K562 treated with DMSO at 1 percent for 48 hours (cell line): ENCODE measurements around the gene PTP4A1. TPM values are rescaled to one million over a fixed set of nuclear protein-coding genes. Genes with fewer than 3 reads are reported as not detected.

Source experiments
- total RNA-seq: library from RNA; unstranded; fragments of 300-600 nt; gene quantifications from 2 replicates; pipeline ENCODE4 v1.2.3, GENCODE V29; 2022; ENCODE audit warnings: low replicate concordance; ENCODE audit errors: extremely low read depth

Gene PTP4A1
- total RNA-seq: not detected in 2 replicates

GRCh38 chr6:63572044-63572746 lies at the start of gene PTP4A1, which contains the start of gene LOC128125822:
PTP4A1 (plus strand) TSS chr6:63572480; CDS start chr6:63576881, 4,401 bp downstream.
LOC128125822 (plus strand) TSS chr6:63572480.

Other genes starting within 250 kb of the PTP4A1 start
- not detected in 2 replicates for gene PHF3, start 63.3 kb downstream of the PTP4A1 start, total RNA-seq